ENCODE measurements around the gene BNIP3. TPM values are rescaled to one million over a fixed set of nuclear protein-coding genes. Genes with fewer than 3 reads are reported as not detected.

BNIP3 gene
- total RNA-seq, 1 experiment from 2014 or later: 57.1 TPM

DNA sequence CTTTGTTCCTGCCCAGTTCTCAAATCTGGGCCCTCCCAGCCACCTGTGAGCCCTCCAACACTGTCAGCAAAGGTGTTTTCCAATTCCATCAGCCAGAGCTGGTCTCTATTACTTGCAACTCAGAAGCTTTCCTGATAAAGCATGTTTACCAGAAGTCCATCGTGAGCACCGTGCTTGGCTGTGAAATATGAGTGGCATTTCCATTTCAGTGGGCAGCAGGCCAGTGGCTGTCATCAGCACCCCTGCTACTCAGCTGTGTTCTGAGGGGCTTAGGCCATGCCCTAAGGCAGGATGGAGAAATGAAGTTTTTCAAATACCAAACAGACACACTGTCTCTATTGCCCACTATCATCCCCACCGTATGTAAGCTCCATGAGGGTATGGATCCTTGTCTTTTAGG is 12.7 kb upstream of the BNIP3 start:
- H3K79me1 ChIP-seq (ENCODE audit: insufficient read depth, low read depth, low read length, poor library complexity, severe bottlenecking): no peaks in the 10 kb centered on the region
- no peak overlapping the region for H2BK15ac ChIP-seq (ENCODE audit: low read depth, low read length)
- H3K27ac Mint-ChIP-seq: no peak overlapping the region
- H2BK5ac ChIP-seq (ENCODE audit: insufficient read length, low read length): no peak overlapping the region
- H3K4me1 Mint-ChIP-seq: peaks cover 35 to 36% of the 10 kb centered on the region in 2 experiments
- H3K56ac ChIP-seq (ENCODE audit: insufficient read length, low read depth, low read length): no peak overlapping the region
- no peak overlapping the region for H2AFZ ChIP-seq (ENCODE audit: low read length)
- H3K27ac ChIP-seq (ENCODE audit: insufficient read length, low read depth, low read length): no peak overlapping the region
- TF ChIP-seq, protein P1, sequence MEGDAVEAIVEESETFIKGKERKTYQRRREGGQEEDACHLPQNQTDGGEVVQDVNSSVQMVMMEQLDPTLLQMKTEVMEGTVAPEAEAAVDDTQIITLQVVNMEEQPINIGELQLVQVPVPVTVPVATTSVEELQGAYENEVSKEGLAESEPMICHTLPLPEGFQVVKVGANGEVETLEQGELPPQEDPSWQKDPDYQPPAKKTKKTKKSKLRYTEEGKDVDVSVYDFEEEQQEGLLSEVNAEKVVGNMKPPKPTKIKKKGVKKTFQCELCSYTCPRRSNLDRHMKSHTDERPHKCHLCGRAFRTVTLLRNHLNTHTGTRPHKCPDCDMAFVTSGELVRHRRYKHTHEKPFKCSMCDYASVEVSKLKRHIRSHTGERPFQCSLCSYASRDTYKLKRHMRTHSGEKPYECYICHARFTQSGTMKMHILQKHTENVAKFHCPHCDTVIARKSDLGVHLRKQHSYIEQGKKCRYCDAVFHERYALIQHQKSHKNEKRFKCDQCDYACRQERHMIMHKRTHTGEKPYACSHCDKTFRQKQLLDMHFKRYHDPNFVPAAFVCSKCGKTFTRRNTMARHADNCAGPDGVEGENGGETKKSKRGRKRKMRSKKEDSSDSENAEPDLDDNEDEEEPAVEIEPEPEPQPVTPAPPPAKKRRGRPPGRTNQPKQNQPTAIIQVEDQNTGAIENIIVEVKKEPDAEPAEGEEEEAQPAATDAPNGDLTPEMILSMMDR (conservative IDR thresholded peaks at IDR 0.05): no peak
- H3K4ac ChIP-seq (ENCODE audit: low read depth, low read length): no peak overlapping the region
- H3K18ac ChIP-seq (ENCODE audit: insufficient read length, low read depth, low read length): no peak overlapping the region
- H3K9me3 Mint-ChIP-seq: no peaks in the 10 kb centered on the region
- peaks cover 7% of the 10 kb centered on the region for H3K4me1 ChIP-seq (ENCODE audit: insufficient read depth, low read length)
- DNase-seq: no peak
- no peak overlapping the region for H2BK20ac ChIP-seq (ENCODE audit: low read depth, low read length, poor library complexity, severe bottlenecking)
- no peak overlapping the region for H2BK120ac ChIP-seq (ENCODE audit: low read depth, low read length, poor library complexity, severe bottlenecking)
- H4K20me1 ChIP-seq (ENCODE audit: control insufficient read depth, insufficient read depth, insufficient read length): no peaks in the 10 kb centered on the region
- H3K36me3 Mint-ChIP-seq (ENCODE audit: insufficient read depth in 1 of 3, low read depth in 3 of 3): no peaks in the 10 kb centered on the region
- no peak overlapping the region for H2BK12ac ChIP-seq (ENCODE audit: insufficient read length, low read depth, low read length)
- no peaks in the 10 kb centered on the region for H3K79me2 ChIP-seq (ENCODE audit: insufficient read depth, low read length)
- H2AK5ac ChIP-seq (ENCODE audit: insufficient read length, low read length): no peak overlapping the region
- no peak overlapping the region for H3K4me3 Mint-ChIP-seq
- no peak overlapping the region for H4K5ac ChIP-seq (ENCODE audit: insufficient read length, low read depth, low read length)
- no peak overlapping the region for H4K8ac ChIP-seq (replicated peaks; ENCODE audit: insufficient read length, low read depth, low read length)
- no peak overlapping the region for H3K4me2 ChIP-seq (ENCODE audit: insufficient read depth, insufficient read length, low read length)
- H4K91ac ChIP-seq (ENCODE audit: insufficient read length, low read depth, low read length): no peak overlapping the region
- H3T11ph ChIP-seq (ENCODE audit: low read length): no peak overlapping the region
- no peak overlapping the region for H3K9ac ChIP-seq (ENCODE audit: extremely low read depth, insufficient read length, low read length)
- peaks cover 1% of the 10 kb centered on the region for H3K27me3 Mint-ChIP-seq (ENCODE audit: low read depth)
- WGBS (ENCODE audit: extremely low coverage, insufficient read length, low lambda C conversion rate): no CpG with 5 or more reads among the region's 3 CpGs
- H3K14ac ChIP-seq (ENCODE audit: insufficient read depth, low read length): no peak overlapping the region
- no peaks in the 10 kb centered on the region for H3K9me3 ChIP-seq (ENCODE audit: control insufficient read depth, low read depth, low read length)
- no peaks in the 10 kb centered on the region for H3K23me2 ChIP-seq (ENCODE audit: insufficient read length, low read depth, low read length, poor library complexity, severe bottlenecking)
- H3K27me3 ChIP-seq (ENCODE audit: insufficient read depth, low read length): no peaks in the 10 kb centered on the region
- no peak overlapping the region for H3K23ac ChIP-seq (ENCODE audit: insufficient read length, low read depth, low read length)
